GM18909 (cell line): ENCODE results near the gene RASSF7.
"Not testable (repeated sequence)": the region's sequence is repeated elsewhere in the genome, so short reads cannot be mapped to it uniquely, and the experiment has no call there.

Experiments
- ATAC-seq: cut with Tn5 transposase; IDR thresholded peaks from one replicate; pipeline ENCODE4 v1.9.1; 2021; ENCODE audit warnings: mild to moderate bottlenecking; ENCODE audit not compliant: unreplicated experiment, poor library complexity

Gene RASSF7, protein sequence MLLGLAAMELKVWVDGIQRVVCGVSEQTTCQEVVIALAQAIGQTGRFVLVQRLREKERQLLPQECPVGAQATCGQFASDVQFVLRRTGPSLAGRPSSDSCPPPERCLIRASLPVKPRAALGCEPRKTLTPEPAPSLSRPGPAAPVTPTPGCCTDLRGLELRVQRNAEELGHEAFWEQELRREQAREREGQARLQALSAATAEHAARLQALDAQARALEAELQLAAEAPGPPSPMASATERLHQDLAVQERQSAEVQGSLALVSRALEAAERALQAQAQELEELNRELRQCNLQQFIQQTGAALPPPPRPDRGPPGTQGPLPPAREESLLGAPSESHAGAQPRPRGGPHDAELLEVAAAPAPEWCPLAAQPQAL

DNA sequence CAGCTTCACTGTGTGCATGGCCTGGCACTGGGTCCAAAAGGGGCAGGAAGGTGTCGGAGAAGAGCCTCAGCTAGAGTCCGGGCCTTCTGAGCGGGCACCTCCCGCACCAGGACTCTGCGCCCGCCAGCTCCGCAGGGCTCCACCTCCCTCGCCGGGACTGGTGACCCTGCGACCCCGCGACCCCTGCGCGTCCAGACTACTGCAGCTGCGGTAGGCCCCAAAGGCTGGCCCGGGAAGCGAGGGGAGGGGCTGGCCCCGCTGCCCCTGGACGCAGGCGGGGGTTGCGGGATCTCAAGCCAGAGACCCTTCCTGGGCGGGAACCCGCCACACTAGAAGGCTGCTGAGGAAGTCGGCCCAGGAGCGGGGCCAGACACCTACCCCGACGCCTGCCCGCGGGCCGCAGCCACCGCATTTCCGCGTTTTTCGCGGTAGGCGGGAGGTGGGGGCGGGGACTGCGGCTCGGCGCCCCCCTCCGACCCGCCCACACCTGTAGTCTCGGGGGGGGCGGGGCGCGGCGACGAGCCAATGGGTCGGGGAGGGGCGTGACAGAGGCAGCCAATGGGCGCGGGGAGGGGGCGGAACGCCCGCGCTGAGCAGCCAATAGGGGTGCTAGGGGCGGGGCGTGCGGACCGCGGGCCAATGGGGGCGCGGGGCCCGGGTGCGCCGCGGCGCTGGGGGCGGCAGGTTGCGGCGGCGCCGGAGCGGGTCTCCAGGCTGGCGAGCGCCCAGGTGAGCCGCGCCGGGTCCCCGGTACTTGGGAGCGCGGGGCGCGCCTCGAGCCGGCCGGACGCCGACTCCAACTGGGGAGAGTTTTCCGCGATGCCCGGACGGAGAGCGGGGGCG, at the start of gene RASSF7, which contains the start of gene LMNTD2:
Gene RASSF7, plus strand, starts transcription at position 666 of the 843 bp plus-strand sequence. CDS start 799 bp downstream, outside the sequence.
Gene LMNTD2, minus strand, starts transcription at position 434 of the 843 bp plus-strand sequence. Its CDS starts 22 bp downstream, at position 412.
- peak; percentile 75 for ATAC-seq

DNA sequence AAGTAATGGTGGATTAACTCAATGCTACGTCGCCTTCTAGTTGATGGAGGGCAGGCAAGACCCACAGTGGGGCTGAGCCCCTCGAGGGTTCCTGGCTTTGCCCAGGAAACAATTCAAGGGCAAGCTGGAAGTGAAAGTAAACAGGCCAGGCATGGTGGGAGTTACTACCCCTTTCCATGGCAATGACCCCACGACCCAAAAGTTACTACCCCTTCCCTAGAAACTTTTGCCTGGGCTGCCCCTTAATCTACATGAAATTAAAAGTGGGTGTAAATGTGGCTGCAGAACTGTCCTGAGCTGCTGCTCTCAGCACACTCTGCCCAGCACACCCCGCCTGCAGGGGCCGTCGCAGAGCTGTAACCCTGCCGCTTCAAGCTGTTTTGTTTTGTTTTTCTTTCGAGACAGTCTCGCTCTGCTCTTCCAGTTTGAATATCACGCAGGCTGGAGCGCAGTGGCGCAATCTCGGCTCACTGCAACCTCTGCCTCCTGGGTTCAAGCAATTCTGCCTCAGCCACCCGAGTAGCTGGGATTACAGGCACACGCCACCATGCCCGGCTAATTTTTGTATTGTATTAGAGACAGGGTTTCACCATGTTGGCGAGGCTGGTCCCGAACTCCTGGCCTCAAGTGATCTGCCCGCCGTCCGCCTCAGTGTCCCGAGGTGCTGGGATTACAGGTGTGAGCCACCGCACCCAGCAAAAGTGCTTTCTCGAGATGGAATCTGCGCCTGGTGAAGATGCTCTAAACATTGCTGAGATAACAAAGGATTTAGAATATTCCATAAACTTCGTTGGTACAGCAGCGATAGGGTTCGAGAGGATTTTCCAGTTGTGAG, 47.8 kb upstream of the RASSF7 start:
- ATAC-seq = no peak

DNA sequence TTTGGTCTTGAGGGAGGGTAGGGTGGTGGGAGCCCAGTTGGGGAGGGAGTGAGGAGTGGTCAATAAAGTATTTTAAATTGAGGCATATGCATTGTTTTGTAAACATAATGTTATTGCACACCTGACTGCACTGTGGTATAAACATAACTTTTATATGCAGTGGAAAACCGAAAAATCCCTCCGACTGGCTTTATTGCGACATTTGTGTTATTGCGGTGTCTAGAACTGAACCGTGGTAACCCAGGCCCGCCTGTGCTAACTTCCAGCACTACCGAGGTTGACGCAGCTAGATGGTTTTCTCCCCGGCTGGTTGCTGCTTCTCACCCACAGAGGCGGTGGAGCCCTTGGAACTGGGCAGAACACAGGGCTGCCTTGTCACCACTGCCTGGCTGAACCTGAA, 46.2 kb upstream of the RASSF7 start:
- ATAC-seq = no peak

DNA sequence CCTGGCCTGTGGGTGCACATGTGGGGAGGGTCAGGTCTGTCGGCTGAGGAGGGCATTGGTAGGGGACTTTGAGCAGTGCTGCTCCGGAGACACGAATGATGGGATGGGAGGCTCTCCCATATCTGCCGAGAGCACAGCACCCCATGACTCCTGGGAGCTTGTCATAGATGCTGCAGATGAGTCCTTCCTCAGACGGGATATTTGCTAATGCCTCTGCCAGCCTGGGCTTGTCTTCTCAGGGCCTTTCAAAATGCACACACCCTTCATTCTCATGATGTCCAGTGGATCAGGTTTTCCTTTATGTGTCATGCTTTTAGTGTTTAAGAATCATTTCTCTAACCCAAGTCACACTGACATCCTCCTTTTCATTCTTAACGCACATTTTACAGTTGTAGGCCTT, 45.6 kb upstream of the RASSF7 start:
- no peak for ATAC-seq

DNA sequence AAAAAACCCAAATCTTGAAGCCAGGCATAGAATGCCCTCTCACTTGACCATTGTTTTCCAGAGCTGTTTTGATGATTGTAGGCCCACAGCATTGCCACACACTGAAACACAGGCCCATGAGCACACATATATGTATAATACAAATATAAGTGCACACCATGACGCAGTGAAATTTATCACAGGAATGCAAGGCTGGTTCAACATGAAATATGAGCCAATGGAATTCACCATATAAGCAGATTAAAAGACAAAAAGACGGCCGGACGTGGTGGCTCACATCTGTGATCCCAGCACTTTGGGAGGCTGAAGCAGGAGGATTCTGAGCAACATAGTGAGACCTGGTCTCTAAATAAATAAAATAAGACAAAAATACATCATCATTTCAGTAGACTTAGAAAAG, 44.4 kb upstream of the RASSF7 start:
- ATAC-seq = no peak

DNA sequence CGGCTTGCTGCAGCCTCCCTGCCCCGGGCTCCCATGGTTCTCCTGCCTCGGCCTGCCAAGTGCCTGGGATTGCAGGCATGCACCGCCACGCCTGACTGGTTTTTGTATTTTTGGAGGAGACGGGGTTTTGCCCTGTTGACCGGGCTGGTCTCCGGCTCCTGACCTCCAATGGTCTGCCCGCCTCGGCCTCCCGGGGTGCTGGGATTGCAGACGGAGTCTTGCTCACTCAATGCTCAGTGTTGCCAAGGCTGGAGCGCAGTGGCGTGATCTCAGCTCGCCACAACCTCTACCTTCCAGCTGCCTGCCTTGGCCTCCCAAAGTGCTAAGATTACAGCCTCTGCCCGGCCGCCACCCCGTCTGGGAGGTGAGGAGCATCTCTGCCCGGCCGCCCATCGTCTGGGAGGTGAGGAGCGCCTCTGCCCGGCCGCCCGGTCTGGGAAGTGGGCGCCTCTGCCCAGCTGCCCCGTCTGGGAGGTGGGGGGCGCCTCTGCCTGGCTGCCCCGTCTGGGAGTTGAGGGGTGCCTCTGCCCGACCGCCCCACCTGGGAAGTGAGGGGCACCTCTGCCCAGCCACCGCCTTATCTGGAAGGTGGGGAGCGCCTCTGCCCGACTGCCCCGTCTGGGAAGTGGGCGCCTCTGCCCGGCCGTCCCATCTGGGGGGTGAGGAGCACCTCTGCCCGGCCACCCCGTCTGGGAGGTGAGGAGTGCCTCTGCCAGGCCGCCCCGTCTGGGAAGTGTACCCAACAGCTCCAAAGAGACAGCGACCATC, 43.7 kb upstream of the RASSF7 start:
- not testable (repeated sequence) for ATAC-seq

DNA sequence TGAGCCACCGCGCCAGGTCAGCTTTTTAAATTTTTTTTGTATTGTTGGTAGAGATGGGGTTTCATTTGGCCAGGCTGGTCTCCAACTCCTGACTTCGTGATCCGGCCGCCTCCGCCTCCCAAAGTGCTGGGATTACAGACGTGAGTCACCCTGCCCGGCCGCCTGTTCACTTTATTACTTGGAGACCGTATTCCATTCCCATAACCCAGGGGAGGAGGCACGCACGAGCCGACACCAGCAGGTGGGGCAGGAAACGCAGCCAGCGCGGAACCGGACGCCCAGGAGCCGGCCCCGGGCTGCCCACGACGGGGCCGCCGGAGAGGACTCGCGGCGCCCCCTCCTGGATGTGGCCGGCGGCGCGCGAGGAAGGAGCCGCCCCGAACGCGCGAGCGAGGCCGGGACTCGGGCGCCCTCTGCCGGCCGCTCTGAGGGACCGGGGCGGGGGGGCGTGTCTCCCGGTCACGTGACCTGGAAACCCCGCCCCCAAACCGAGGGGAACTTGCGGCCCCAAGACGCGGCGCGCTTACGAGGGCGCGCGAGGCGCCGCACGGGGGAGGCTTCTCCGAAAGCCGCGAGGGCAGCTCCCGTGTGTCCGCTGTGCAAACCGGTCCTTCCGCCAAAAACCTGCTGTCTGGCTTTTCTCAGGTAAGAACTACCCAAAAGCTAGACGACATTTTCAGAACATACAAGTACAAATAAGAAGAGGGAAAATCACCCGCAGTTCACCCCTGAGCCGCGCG, 42.1 kb upstream of the RASSF7 start:
- ATAC-seq = peak; percentile 82

DNA sequence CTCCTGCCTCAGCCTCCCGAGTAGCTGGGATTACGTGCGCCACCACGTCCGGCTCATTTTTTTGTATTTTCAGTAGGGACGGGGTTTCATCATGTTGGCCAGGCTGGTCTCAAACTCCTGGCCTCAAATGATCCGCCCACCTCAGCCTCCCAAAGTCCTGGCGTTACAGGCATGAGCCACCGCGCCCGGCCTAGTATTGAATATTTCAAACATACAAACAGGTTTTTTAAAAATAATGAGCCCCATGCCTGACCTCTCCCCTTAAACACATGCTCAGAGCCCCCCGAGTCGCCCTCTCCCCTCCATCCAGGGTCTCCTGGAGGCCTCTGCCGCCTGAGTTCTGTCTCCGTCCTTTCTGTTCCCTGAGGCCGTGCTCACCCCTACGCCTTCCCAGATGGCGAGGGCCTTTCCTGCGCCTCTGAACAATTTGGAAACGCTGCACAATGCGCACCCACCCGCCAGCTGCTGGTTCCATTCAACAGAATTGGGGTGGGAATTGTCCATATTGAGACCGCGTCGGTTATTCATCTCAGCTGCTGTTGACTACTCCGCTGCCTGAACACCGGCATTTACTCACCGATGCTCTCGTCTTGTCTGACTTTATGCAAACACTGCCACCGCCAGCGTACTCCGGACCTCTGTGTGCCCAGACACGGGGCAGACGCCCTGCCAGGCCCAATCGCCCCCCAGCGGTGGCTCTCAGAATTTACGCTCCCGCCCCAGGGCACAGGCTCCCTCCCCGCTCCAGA, 40.2 kb upstream of the RASSF7 start:
- ATAC-seq = no peak

DNA sequence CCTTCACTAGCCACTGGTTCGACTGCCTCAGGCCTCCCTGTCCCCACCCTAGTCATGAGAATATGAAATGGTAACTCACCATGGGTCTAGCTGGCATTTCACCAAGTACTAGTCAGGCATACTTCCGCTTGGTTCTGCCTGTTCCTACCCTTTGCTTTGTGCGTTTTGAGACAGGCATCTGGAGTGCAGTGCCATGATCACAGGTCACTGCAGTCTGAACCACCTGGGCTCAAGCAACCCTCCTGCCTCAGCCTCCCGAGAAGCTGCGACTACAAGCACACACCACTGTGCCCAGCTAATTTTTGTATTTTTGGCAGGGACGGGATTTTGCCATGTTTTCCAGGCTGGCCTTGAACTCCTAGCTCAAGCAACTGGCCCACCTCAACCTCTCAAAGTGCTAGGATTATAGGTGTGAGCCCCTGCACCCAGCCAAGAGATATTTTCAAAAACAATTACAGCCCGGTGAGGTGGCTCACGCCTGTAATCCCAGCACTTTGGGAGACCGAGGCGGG, 39.5 kb upstream of the RASSF7 start:
- no peak for ATAC-seq

DNA sequence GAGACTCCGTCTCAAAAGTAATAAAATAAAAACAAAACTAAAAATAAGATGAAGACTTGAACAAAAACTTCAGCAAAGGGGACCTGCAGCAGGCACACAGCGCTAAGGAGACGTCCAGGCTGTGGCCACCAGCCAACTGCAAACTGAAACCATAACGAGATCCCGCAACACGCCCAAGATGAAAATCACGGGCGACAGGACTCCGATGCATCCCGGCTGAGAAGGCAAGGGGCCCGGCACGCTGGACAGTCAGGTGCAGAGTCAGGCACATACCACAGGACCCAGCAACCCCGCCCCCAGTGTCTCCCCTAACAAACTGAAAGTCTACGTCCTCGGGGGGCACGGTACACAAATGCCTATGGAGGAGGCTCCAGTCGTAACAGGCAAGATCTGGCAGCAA, 34.6 kb upstream of the RASSF7 start:
- ATAC-seq = no peak

DNA sequence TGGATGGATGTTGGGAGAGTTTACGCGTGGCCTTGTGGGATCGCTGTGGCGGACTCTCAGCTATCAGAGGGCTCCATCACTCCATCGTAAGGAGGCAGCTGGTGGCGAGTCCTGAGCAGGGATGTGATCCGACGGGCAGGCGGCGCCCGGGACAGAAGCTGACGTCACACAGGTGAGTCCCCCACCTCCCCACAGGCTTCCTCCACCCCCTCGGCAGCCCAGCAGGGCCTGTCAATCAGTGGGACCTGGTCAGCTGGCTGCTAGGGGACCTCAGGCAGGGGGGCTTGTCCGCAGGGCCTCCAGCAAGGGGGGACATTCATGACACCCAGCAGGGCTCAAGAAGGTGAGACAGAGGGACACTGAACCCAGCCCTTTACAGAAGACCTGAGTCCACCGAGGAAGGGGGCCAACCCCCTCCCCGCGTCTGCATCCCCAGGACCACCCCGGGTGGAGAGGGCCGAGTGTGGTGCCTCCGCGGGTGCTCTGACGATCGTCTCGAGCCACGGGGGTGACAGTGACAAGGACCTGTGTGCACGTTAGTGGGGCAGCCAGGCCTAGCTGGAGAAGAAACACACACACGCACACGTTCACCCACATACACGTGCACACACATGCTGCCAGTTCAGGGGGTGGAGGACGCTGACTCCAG, 32.5 kb upstream of the RASSF7 start:
- ATAC-seq = no peak

DNA sequence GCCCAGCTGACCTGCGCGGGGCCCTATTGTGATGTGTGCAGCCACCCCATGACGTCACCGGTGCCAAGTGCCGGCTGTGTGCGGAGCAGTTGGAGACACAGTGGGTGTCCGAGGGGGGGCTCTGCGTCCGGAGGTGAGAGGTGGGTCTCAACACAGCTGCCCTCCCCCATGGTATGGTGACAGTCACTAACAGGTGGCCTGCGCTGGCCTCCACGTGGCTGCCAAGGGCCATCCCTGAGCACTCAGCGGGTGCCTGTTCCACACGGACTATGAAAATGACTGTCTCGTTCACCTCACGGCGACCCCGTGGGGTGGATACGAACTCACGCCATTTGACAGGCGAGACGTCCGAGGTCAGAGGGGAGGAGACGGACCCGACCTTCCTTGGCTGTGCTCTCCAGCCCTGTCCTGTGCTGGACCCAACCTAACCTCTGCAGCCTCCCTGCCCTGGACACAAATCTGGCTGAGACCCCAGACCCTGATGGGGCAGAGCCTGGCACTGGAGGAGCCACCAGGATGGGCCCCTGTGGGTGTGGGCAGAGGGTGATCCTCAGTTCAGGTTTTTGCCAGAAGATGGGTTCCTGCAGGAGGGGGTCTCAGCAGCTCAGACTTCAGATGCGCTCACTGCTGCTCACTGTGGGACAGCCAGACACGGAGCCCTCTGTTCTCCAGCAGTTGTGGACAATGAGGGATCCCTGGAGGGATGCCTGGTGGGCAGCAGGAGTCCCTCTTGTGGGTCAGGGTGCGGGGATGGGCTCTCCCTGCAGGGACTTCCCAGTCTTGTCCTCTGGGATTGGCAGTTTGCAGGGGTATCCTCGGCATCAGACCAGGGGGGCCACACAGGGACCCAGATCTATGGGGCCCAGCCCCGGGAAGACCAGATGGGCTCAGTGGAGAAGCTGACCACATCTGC, 31.7 kb upstream of the RASSF7 start:
- ATAC-seq = no peak

DNA sequence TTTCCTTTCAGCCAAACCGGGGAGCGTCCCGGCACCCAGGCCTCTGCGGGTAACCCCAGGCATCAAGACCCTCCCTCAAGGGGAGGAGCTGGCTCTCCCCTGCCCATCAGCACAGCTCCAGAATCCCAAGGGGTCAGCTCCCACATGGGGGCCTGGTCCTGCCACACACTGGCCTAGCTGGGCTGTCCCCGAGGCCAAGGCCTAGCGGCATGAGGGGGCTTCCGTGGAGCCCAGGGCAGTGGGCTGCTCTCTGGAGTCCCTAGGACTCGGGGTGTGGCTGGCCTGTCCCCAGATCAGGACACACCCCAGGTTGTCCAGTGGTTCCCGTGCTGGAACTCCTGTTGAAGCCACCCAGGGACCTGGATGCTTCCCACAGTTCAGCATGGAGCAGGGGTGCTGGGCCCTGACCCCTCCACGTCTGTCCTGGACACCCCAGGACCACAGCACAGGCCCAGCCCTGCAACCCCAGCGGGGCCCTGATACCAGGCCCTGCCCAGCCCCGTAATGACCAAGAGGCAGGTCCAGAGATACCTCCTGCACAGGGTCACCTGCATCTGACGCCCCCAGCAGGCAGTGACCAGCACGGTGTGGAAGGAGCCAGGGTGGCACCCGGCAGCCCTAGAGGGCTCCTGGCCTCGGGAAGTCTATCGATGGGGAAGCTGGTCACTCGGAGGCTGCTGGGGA, 30.9 kb upstream of the RASSF7 start:
- ATAC-seq = no peak

DNA sequence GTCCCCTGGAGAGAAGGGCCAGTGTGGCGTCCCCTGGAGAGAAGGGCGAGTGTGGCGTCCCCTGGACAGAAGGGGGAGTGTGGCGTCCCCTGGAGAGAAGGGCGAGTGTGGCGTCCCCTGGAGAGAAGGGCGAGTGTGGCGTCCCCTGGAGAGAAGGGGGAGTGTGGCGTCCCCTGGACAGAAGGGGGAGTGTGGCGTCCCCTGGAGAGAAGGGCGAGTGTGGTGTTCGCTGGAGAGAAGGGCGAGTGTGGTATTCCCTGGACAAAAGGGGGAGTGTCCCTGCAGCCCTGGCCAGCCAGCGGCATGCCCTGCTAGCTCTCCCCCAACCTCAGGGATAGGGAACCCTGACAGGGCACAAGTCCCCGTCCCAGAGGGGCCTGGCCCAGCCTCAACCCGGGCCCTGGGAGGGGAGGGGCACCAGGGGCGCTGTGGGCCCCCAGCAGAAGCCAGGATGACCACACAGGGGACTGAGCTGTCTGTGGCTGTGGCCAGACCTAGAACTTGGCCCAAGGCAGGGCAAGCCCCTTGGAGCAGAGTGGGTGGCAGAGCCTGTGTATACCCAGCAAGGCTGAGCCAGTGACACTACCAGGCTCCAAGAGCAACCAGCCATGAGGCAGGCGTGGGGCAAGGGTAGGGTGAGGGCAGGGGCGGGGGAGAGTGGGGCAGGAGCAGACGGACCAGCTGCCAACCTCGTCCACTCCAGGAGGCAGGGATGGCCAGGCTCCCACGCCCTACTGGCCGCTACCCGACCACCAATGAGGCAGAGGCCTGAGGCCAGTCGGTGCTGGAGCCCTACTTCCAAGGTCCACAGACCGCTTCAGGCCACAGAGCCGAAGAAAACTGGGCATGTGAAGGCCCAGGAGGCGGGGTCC, 29.6 kb upstream of the RASSF7 start:
- no peak for ATAC-seq

DNA sequence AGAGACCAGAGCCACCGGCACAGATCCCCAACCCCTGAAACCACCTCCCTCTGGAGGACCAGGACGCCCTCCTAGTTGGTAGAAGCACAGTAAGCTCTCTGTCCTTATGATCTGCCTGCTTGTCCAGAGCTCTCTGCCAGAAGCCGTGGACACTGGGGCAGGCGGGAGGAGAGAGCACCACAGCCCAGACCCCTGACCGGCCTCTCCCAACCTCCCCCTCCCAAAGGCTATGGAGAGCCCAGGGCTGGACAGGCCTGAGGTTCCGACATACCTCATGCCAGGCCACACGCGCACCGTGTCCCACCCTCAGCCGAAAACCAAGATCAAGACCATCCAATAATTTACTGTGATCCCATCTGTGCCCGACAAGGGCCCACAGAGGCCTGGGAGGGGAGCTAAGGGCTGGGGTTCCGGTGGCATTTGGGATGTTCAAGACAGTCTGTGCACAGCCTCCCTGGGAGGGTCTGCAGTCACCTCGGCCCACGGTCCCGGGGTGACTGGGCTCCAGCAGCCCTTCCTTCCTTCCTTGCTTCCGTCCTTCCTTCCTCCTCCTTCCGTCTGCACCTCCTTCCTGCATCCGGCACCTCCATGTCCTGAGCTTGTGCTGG, 28.7 kb upstream of the RASSF7 start:
- no peak for ATAC-seq
